HK-2 (cell line): ENCODE data around the gene NXT2.
"Not testable (repeated sequence)": the region's sequence is repeated elsewhere in the genome, so short reads cannot be mapped to it uniquely, and the experiment has no call there.

Source experiments
- DNase-seq: peaks from one replicate; pipeline ENCODE4 v3.0.0-alpha.2; 2018; ENCODE audit not compliant: unreplicated experiment

Gene NXT2

GRCh38 chrX:109536439-109537323, at the start of gene NXT2:
NXT2 (plus strand) TSS chrX:109536844; CDS start chrX:109537007, 163 bp downstream.
- DNase-seq, result peak; percentile 88

GRCh38 chrX:109487640-109488039, 49.0 kb upstream of the NXT2 start:
- no peak for DNase-seq

- no peak for DNase-seq
Measured at GRCh38 chrX:109489174-109489573, 47.5 kb upstream of the NXT2 start.

GRCh38 chrX:109498434-109498833, 38.2 kb upstream of the NXT2 start:
- no peak for DNase-seq

GRCh38 chrX:109501176-109501575, 35.5 kb upstream of the NXT2 start:
- DNase-seq, result no peak

GRCh38 chrX:109508915-109509314, 27.7 kb upstream of the NXT2 start:
- no peak for DNase-seq

- no peak for DNase-seq
Measured at GRCh38 chrX:109511113-109511512, 25.5 kb upstream of the NXT2 start.

- no peak for DNase-seq
Measured at GRCh38 chrX:109519001-109519400, 17.6 kb upstream of the NXT2 start.

- no peak for DNase-seq
Measured at GRCh38 chrX:109533005-109533404, 3.6 kb upstream of the NXT2 start.

- no peak for DNase-seq
Measured at GRCh38 chrX:109533631-109534030, 3.0 kb upstream of the NXT2 start.

GRCh38 chrX:109534933-109535332, 1.7 kb upstream of the NXT2 start:
- DNase-seq, result no peak

GRCh38 chrX:109535578-109535977, 1.1 kb upstream of the NXT2 start:
- DNase-seq, result no peak

- DNase-seq, result peak; percentile 19
Measured at GRCh38 chrX:109537324-109537665, 651 bp downstream of the NXT2 start.

- DNase-seq, result not testable (repeated sequence)
Measured at GRCh38 chrX:109539007-109539406, 2.4 kb downstream of the NXT2 start.

- DNase-seq, result no peak
Measured at GRCh38 chrX:109553862-109554261, 17.2 kb downstream of the NXT2 start.

- not testable (repeated sequence) for DNase-seq
Measured at GRCh38 chrX:109576083-109576482, 39.4 kb downstream of the NXT2 start.

- no peak for DNase-seq
Measured at GRCh38 chrX:109577055-109577454, 40.4 kb downstream of the NXT2 start.

- DNase-seq, result no peak
Measured at GRCh38 chrX:109578916-109579315, 42.3 kb downstream of the NXT2 start.

- DNase-seq, result no peak
Measured at GRCh38 chrX:109585488-109585887, 48.8 kb downstream of the NXT2 start.

- no peak for DNase-seq
Measured at GRCh38 chrX:109590176-109590575, 53.5 kb downstream of the NXT2 start.
